Measurements from ENCODE around the gene CYTIP.

DNA sequence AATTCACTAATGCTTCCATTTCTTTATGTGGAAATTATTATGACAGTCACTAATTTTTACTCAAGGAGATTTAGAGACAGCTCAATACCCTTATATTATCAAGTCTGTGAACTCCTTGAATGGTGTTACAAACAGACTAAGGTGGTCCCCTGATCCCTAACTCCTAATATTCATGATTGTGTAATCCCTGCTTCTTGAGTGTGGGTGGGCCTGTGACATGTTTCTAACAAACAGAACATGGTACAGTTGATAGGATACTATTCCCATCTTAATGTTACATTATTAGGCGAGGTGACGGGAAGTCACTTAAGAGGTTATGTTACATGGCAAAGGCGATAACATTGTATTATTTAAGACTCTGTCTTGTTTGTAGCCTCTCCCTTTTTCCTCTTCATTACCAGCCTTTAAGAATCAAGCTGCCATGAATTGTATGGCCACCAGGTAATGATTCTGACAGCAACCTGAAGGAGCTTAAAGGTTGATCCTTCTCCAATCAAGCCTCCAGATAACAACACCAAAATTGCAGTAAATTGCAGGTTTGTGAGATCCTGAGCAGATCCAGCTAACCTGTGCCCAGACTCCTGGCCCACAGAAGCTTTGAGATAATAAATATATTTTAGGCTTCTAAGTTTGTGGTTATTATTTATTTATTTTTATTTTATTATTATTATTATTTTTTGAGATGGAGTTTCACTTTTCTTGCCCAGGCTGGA, 32.1 kb downstream of the CYTIP start:
- TF ChIP-seq, protein P1, sequence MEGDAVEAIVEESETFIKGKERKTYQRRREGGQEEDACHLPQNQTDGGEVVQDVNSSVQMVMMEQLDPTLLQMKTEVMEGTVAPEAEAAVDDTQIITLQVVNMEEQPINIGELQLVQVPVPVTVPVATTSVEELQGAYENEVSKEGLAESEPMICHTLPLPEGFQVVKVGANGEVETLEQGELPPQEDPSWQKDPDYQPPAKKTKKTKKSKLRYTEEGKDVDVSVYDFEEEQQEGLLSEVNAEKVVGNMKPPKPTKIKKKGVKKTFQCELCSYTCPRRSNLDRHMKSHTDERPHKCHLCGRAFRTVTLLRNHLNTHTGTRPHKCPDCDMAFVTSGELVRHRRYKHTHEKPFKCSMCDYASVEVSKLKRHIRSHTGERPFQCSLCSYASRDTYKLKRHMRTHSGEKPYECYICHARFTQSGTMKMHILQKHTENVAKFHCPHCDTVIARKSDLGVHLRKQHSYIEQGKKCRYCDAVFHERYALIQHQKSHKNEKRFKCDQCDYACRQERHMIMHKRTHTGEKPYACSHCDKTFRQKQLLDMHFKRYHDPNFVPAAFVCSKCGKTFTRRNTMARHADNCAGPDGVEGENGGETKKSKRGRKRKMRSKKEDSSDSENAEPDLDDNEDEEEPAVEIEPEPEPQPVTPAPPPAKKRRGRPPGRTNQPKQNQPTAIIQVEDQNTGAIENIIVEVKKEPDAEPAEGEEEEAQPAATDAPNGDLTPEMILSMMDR (IDR thresholded peaks at IDR 0.05): no peak
- no peak for TF ChIP-seq POLR2AphosphoS5 (IDR thresholded peaks at IDR 0.05; ENCODE audit: low read depth, low read length)

Measured in Panc1 (cell line).